WTC11 (cell line): ENCODE measurements around the gene ZNF518A. TPM values are rescaled to one million over a fixed set of nuclear protein-coding genes. Genes with fewer than 3 reads are reported as not detected.

Experiments used
- ATAC-seq: fragments of 200-7000 bp; cut with Tn5 transposase; 2 replicates; pipeline ENCODE4 v1.10.0; 2021; ENCODE audit warnings: mild to moderate bottlenecking, moderate library complexity
- CTCF ChIA-PET: fragments of 300-600 bp; sonication (Branson Sonifier 250); formaldehyde crosslinking; loops from one replicate; lab custom pipeline; 2021; ENCODE audit warnings: antibody characterized with exemption; lab: Charles Lee
- POLR2A ChIA-PET: fragments of 350-600 bp; sonication (Branson Sonifier 250); formaldehyde crosslinking; loops from one replicate; lab custom pipeline; 2021; ENCODE audit warnings: antibody characterized with exemption; lab: Charles Lee
- DNase-seq: peaks from one replicate; pipeline ENCODE4 v3.0.0; 2021; ENCODE audit warnings: low spot score
- H3K27ac Mint-ChIP-seq: 2 replicates; pipeline ENCODE4 v1.8.0; 2021; ENCODE audit warnings: mixed read lengths
- H3K27me3 Mint-ChIP-seq: 2 replicates; pipeline ENCODE4 v1.8.0; 2021; ENCODE audit warnings: low read depth, mild to moderate bottlenecking, moderate library complexity, mixed read lengths
- H3K36me3 Mint-ChIP-seq: 2 replicates; pipeline ENCODE4 v1.8.0; 2021; ENCODE audit warnings: mixed read lengths
- H3K4me1 Mint-ChIP-seq: 2 replicates; pipeline ENCODE4 v1.8.0; 2022; ENCODE audit warnings: mixed read lengths
- H3K4me3 Mint-ChIP-seq: 2 replicates; pipeline ENCODE4 v1.8.0; 2021; ENCODE audit warnings: mild to moderate bottlenecking, moderate library complexity, mixed read lengths
- H3K9me3 Mint-ChIP-seq: 2 replicates; pipeline ENCODE4 v1.8.0; 2021; ENCODE audit warnings: mixed read lengths
- AFF4 ChIP-seq: sonication (generic); formaldehyde crosslinking; IDR thresholded peaks from 2 replicates; pipeline ENCODE4 v1.8.1; 2023; ENCODE audit warnings: mild to moderate bottlenecking, missing genetic modification reagents, borderline replicate concordance
- ATF6 ChIP-seq: sonication (generic); formaldehyde crosslinking; IDR thresholded peaks from 2 replicates; pipeline ENCODE4 v1.8.1; 2023; ENCODE audit warnings: mild to moderate bottlenecking, missing genetic modification reagents
- GTF2I ChIP-seq: fragments of 250-450 bp; sonication (Bioruptor Pico); conservative IDR thresholded peaks from 2 replicates; pipeline ENCODE4 v1.4.0; 2021; ENCODE audit warnings: mild to moderate bottlenecking
- MYBL2 ChIP-seq: sonication (generic); formaldehyde crosslinking; IDR thresholded peaks from 2 replicates; pipeline ENCODE4 v1.8.1; 2023; ENCODE audit warnings: mild to moderate bottlenecking, moderate library complexity, missing genetic modification reagents
- NR2C2 ChIP-seq: sonication (generic); formaldehyde crosslinking; IDR thresholded peaks from 2 replicates; pipeline ENCODE4 v1.8.0; 2022; ENCODE audit warnings: mild to moderate bottlenecking, missing genetic modification reagents
- SMAD3 ChIP-seq: sonication (generic); formaldehyde crosslinking; IDR thresholded peaks from 2 replicates; pipeline ENCODE4 v1.8.0; 2022; ENCODE audit warnings: missing genetic modification reagents, mild to moderate bottlenecking, borderline replicate concordance
- SMAD4 ChIP-seq: sonication (generic); formaldehyde crosslinking; IDR thresholded peaks from 2 replicates; pipeline ENCODE4 v1.8.0; 2022; ENCODE audit warnings: mild to moderate bottlenecking, missing genetic modification reagents
- STAT6 ChIP-seq: sonication (generic); formaldehyde crosslinking; conservative IDR thresholded peaks from 2 replicates; pipeline ENCODE4 v1.8.1; 2023; ENCODE audit warnings: mild to moderate bottlenecking, low read depth, missing genetic modification reagents, moderate library complexity
- ZNF317 ChIP-seq: sonication (generic); formaldehyde crosslinking; IDR thresholded peaks from 2 replicates; pipeline ENCODE4 v1.8.1; 2023; ENCODE audit warnings: low read depth, mild to moderate bottlenecking, moderate library complexity, missing genetic modification reagents, borderline replicate concordance
- ZNF425 ChIP-seq: fragments of 250-450 bp; sonication (Bioruptor Pico); conservative IDR thresholded peaks from 2 replicates; pipeline ENCODE4 v1.9.0; 2021; ENCODE audit warnings: mild to moderate bottlenecking
- ZNF671 ChIP-seq: fragments of 250-450 bp; sonication (Bioruptor Pico); IDR thresholded peaks from 2 replicates; pipeline ENCODE4 v1.8.0; 2021; ENCODE audit warnings: mild to moderate bottlenecking
- total RNA-seq: library from RNA; stranded (reverse); gene quantifications from 3 replicates; pipeline ENCODE4 v1.2.3, GENCODE V29; 2021

Gene ZNF518A
- total RNA-seq, 1 experiment from 2014 or later = 29.9 TPM

GRCh38 chr10:96096958-96097357 is 33.1 kb upstream of the ZNF518A start:
- DNase-seq = no peak
- ATAC-seq = no peak
- POLR2A ChIA-PET = no interaction called here

More at GRCh38 chr10:96096958-96097357, 33.1 kb upstream of the ZNF518A start:
- H3K27me3 Mint-ChIP-seq = peaks cover 16% of the 10 kb centered on the region
- no peaks in the 10 kb centered on the region for H3K36me3 Mint-ChIP-seq
- TF ChIP-seq GTF2I (CRISPR knock-in tag) (no peak), ATF6 (CRISPR knock-in tag) (no peak), SMAD4 (CRISPR knock-in tag) (no peak), NR2C2 (CRISPR knock-in tag) (no peak), ZNF425 (no peak), SMAD3 (CRISPR knock-in tag) (no peak), STAT6 (CRISPR knock-in tag) (no peak), AFF4 (no peak), ZNF671 (CRISPR knock-in tag) (no peak), MYBL2 (CRISPR knock-in tag) (no peak), ZNF317 (CRISPR knock-in tag) (no peak)
- H3K4me3 Mint-ChIP-seq = no peak overlapping the region
- CTCF ChIA-PET = interaction anchor here (1.4 kb wide), 1 partner anchor 132 kb away, joined by 5 read pairs; no protein-coding TSS in a partner anchor
- H3K27ac Mint-ChIP-seq = no peak overlapping the region
- no peaks in the 10 kb centered on the region for H3K9me3 Mint-ChIP-seq
- no peaks in the 10 kb centered on the region for H3K4me1 Mint-ChIP-seq
